Islet of Langerhans (tissue), 1 donor: Measurements from ENCODE around the gene RIMBP2.

Experiments used
- FAIRE-seq: peaks from one replicate; lab custom pipeline; 2011; peaks lifted over from hg19 to GRCh38; lab: Jason Lieb, UNC

Gene RIMBP2

DNA sequence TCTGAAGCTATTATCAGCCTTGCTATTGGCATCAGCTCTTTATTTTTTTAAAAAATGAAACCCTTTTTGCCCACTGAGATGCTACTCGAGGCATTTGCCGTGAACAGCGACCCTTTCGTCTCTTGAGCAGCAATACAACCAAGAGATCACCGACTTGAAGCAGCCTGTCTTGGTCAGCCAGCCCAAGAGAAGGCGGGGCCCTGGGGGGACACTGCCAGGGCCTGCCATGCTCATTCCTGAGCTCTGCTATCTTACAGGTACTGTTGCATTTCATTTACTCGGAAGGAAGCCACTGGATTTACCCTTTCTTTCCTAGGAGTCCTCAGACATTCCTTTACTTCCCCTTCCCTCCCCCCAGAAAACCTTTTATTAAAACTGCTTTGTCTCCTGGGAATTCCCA, 361.7 kb downstream of the RIMBP2 start:
- no peak for FAIRE-seq

DNA sequence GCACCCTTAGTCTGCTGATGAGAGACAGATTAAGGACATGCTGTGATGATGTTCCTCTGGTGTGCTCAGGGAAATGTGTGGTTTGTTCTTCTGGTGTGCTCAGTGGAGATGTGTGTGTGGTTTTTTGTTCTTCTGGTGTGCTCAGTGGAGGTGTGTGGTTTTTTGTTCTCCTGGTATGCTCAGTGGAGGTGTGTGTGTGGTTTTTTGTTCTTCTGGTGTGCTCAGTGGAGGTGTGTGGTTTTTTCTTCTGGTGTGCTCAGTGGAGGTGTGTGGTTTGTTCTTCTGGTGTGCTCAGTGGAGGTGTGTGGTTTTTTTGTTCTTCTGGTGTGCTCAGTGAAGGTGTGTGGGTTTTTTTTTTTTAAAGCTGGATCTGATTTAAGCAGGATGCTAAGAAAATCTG, 363.0 kb downstream of the RIMBP2 start:
- FAIRE-seq, result no peak

DNA sequence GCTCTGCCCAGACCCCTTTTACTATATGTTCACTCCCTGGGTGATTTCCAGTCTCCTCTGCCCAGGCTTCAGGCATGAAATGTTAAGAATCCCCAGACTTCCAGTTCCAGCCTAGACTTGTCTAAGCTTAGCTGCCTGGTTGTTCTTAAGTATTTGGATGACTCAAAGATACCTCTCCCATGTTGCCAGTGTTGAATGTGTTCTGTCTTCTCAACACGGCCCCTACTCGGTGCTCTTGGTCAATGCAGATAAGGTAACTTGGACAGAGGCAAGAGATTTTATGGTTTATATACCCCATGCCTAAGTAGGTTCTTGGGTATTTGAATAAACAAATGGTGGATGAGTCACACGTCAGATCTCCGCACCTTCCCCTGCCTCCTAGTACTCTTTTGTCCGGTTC, 364.8 kb downstream of the RIMBP2 start:
- FAIRE-seq, result no peak

DNA sequence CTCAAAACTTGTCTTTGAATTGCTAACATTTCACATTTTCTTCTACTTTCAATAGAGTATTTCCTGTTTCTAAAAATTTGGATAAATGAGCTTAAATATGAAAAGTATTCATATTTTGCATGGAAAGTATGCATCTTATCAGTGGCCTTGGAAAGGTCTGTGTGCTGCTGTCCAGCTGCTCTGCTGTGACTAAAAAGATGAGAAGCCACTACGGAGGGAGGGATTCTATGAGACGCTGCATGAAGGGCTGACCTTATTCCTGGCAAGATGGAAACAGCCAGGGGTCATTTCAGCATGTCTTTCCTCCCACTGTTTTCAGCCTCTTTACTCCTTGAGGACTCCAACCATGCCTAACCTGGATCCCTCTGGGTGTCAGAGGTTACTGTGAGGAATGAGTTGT, 365.4 kb downstream of the RIMBP2 start:
- no peak for FAIRE-seq

DNA sequence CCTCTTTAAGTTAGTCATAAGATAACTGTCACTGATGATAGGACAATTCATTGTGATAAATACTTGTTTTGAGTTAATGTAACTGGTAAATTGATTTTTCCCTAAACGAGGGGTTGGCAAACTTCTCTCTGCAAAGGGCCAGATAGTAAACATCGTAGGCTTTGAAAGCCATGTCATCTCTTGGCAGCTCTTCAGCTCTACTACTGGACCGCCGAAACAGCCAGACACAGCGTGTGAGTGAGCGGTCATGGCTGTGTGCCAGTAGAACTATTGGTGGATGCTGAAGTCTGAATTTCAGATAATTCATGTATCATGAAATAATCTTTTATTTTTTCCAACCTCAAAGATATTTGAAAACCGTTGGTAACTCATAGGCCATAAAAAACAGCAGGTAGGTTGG, 368.5 kb downstream of the RIMBP2 start:
- no peak for FAIRE-seq
